Activated naive CD8-positive, alpha-beta T cell treated with anti-CD3 and anti-CD28 coated beads, Interleukin-2, amount 50 U/mL, for 24 hours (primary cell): ENCODE measurements around the gene DGKQ.
"Not testable (repeated sequence)": the region's sequence is repeated elsewhere in the genome, so short reads cannot be mapped to it uniquely, and the experiment has no call there.

Experiments used
- ATAC-seq: fragments of 150-1000 bp; cut with Tn5 transposase; one replicate; pipeline ENCODE4 v1.10.0; 2021
- DNase-seq: peaks from one replicate; pipeline ENCODE4 v3.0.0; 2021
- H3K27ac Mint-ChIP-seq: one replicate; pipeline ENCODE4 v1.8.0; 2021; ENCODE audit warnings: mild to moderate bottlenecking, mixed read lengths
- H3K27me3 Mint-ChIP-seq: one replicate; pipeline ENCODE4 v1.8.0; 2021; ENCODE audit warnings: mixed read lengths
- H3K36me3 Mint-ChIP-seq: one replicate; pipeline ENCODE4 v1.8.0; 2021; ENCODE audit warnings: low read depth, mixed read lengths
- H3K4me1 Mint-ChIP-seq: one replicate; pipeline ENCODE4 v1.8.0; 2021; ENCODE audit warnings: mixed read lengths
- H3K4me3 Mint-ChIP-seq: one replicate; pipeline ENCODE4 v1.8.0; 2021; ENCODE audit warnings: mild to moderate bottlenecking, moderate library complexity, mixed read lengths
- H3K9me3 Mint-ChIP-seq: one replicate; pipeline ENCODE4 v1.8.0; 2021; ENCODE audit warnings: mixed read lengths

Gene DGKQ

GRCh38 chr4:1003271-1004070, 30.1 kb upstream of the DGKQ start:
- Mint-ChIP-seq H3K9me3 (no peaks in the 10 kb centered on the region), H3K36me3 (no peaks in the 10 kb centered on the region), H3K4me1 (peaks cover 2% of the 10 kb centered on the region), H3K27me3 (peaks cover 53% of the 10 kb centered on the region), H3K4me3 (no peak overlapping the region), H3K27ac (no peak overlapping the region)
- DNase-seq (no peak), ATAC-seq (no peak)

GRCh38 chr4:1002631-1003251, 29.4 kb upstream of the DGKQ start:
- no peak overlapping the region for H3K27ac Mint-ChIP-seq
- no peak for DNase-seq
- H3K27me3 Mint-ChIP-seq: peaks cover 53% of the 10 kb centered on the region
- no peak for ATAC-seq
- H3K36me3 Mint-ChIP-seq: no peaks in the 10 kb centered on the region
- H3K4me1 Mint-ChIP-seq: peaks cover 2% of the 10 kb centered on the region
- no peak overlapping the region for H3K4me3 Mint-ChIP-seq
- H3K9me3 Mint-ChIP-seq: no peaks in the 10 kb centered on the region

- Mint-ChIP-seq H3K4me3 (no peak overlapping the region), H3K27me3 (peaks cover 50% of the 10 kb centered on the region), H3K9me3 (no peaks in the 10 kb centered on the region), H3K36me3 (no peaks in the 10 kb centered on the region), H3K27ac (no peak overlapping the region), H3K4me1 (peaks cover 2% of the 10 kb centered on the region)
- DNase-seq (no peak), ATAC-seq (no peak)
These were observed 28.8 kb upstream of the DGKQ start for GRCh38 chr4:1002131-1002630.

- no peak overlapping the region for H3K4me3 Mint-ChIP-seq
- peaks cover 47% of the 10 kb centered on the region for H3K27me3 Mint-ChIP-seq
- no peaks in the 10 kb centered on the region for H3K36me3 Mint-ChIP-seq
- ATAC-seq (no peak), DNase-seq (no peak)
- H3K9me3 Mint-ChIP-seq: no peaks in the 10 kb centered on the region
- peaks cover 2% of the 10 kb centered on the region for H3K4me1 Mint-ChIP-seq
- H3K27ac Mint-ChIP-seq: no peak overlapping the region
These were observed 28.3 kb upstream of the DGKQ start for GRCh38 chr4:1001561-1002130.

GRCh38 chr4:1000686-1001260, 27.4 kb upstream of the DGKQ start:
- H3K4me1 Mint-ChIP-seq: peaks cover 2% of the 10 kb centered on the region
- H3K36me3 Mint-ChIP-seq: no peaks in the 10 kb centered on the region
- no peak overlapping the region for H3K4me3 Mint-ChIP-seq
- no peak overlapping the region for H3K27ac Mint-ChIP-seq
- H3K9me3 Mint-ChIP-seq: no peaks in the 10 kb centered on the region
- DNase-seq (no peak), ATAC-seq (no peak)
- peaks cover 42% of the 10 kb centered on the region for H3K27me3 Mint-ChIP-seq

GRCh38 chr4:999882-1000425, 26.6 kb upstream of the DGKQ start:
- no peak overlapping the region for H3K4me3 Mint-ChIP-seq
- H3K9me3 Mint-ChIP-seq: no peaks in the 10 kb centered on the region

GRCh38 chr4:999240-999863, 26.0 kb upstream of the DGKQ start:
- peaks cover 32% of the 10 kb centered on the region for H3K27me3 Mint-ChIP-seq
- H3K27ac Mint-ChIP-seq, ATAC-seq: not testable (repeated sequence)

More at GRCh38 chr4:999882-1000425, 26.6 kb upstream of the DGKQ start:
- Mint-ChIP-seq H3K36me3 (no peaks in the 10 kb centered on the region), H3K27me3 (peaks cover 38% of the 10 kb centered on the region), H3K4me1 (peaks cover 2% of the 10 kb centered on the region), H3K27ac (no peak overlapping the region)
- ATAC-seq (no peak), DNase-seq (no peak)

GRCh38 chr4:998096-998691, 24.8 kb upstream of the DGKQ start:
- no peak for ATAC-seq
- Mint-ChIP-seq H3K27me3 (peaks cover 26% of the 10 kb centered on the region), H3K4me1 (peaks cover 2% of the 10 kb centered on the region), H3K4me3 (no peak overlapping the region), H3K9me3 (no peaks in the 10 kb centered on the region), H3K27ac (no peak overlapping the region), H3K36me3 (no peaks in the 10 kb centered on the region)
- DNase-seq: no peak

More at GRCh38 chr4:999240-999863, 26.0 kb upstream of the DGKQ start:
- H3K36me3 Mint-ChIP-seq, H3K4me3 Mint-ChIP-seq, H3K9me3 Mint-ChIP-seq, DNase-seq, H3K4me1 Mint-ChIP-seq: not testable (repeated sequence)

GRCh38 chr4:997375-998071, 24.2 kb upstream of the DGKQ start:
- peaks cover 26% of the 10 kb centered on the region for H3K27me3 Mint-ChIP-seq
- DNase-seq: no peak
- peaks cover 2% of the 10 kb centered on the region for H3K4me1 Mint-ChIP-seq
- ATAC-seq: no peak
- no peaks in the 10 kb centered on the region for H3K36me3 Mint-ChIP-seq
- H3K9me3 Mint-ChIP-seq: no peaks in the 10 kb centered on the region
- H3K4me3 Mint-ChIP-seq: no peak overlapping the region
- no peak overlapping the region for H3K27ac Mint-ChIP-seq

GRCh38 chr4:996997-997374, 23.6 kb upstream of the DGKQ start:
- ATAC-seq (no peak), DNase-seq (no peak)
- H3K9me3 Mint-ChIP-seq: no peaks in the 10 kb centered on the region
- no peak overlapping the region for H3K4me3 Mint-ChIP-seq
- peaks cover 24% of the 10 kb centered on the region for H3K27me3 Mint-ChIP-seq
- H3K4me1 Mint-ChIP-seq: peaks cover 2% of the 10 kb centered on the region
- H3K27ac Mint-ChIP-seq: no peak overlapping the region
- no peaks in the 10 kb centered on the region for H3K36me3 Mint-ChIP-seq

- no peaks in the 10 kb centered on the region for H3K9me3 Mint-ChIP-seq
- DNase-seq (no peak), ATAC-seq (no peak)
- no peaks in the 10 kb centered on the region for H3K36me3 Mint-ChIP-seq
- no peak overlapping the region for H3K4me3 Mint-ChIP-seq
- H3K27me3 Mint-ChIP-seq: peaks cover 20% of the 10 kb centered on the region
- H3K4me1 Mint-ChIP-seq: peaks cover 2% of the 10 kb centered on the region
- H3K27ac Mint-ChIP-seq: no peak overlapping the region
These were observed 22.9 kb upstream of the DGKQ start for GRCh38 chr4:996030-996996.

GRCh38 chr4:995311-996026, 22.1 kb upstream of the DGKQ start:
- H3K4me1 Mint-ChIP-seq: peaks cover 2% of the 10 kb centered on the region
- no peak for DNase-seq
- peaks cover 18% of the 10 kb centered on the region for H3K27me3 Mint-ChIP-seq
- ATAC-seq: no peak
- H3K4me3 Mint-ChIP-seq: no peak overlapping the region
- no peaks in the 10 kb centered on the region for H3K36me3 Mint-ChIP-seq
- H3K27ac Mint-ChIP-seq: no peak overlapping the region
- no peaks in the 10 kb centered on the region for H3K9me3 Mint-ChIP-seq
